Lower leg skin (tissue), 4 donors: ENCODE measurements around the gene LONRF3. TPM values are rescaled to one million over a fixed set of nuclear protein-coding genes. Genes with fewer than 3 reads are reported as not detected.

Experiments
- DNase-seq, 2 donors: peaks; one replicate each; pipeline ENCODE4 v3.0.0-alpha.2; 2019; ENCODE audit warnings: low spot score in 2 of 2
- H3K4me3 ChIP-seq: fragments of 200-600 bp; sonication (generic); 2 replicates; pipeline ENCODE4 v1.5.1; 2017; ENCODE audit warnings: mild to moderate bottlenecking, low read depth; ENCODE audit not compliant: poor library complexity, severe bottlenecking
- CTCF ChIP-seq, 3 donors: fragments of 450-650 bp; IDR thresholded peaks; one replicate each; pipeline ENCODE4 v1.5.1; 2016; ENCODE audit warnings: antibody characterized with exemption in 3 of 3, mild to moderate bottlenecking in 3 of 3, moderate library complexity in 2 of 3
- POLR2A ChIP-seq, 2 donors: fragments of 450-650 bp; IDR thresholded peaks; one replicate each; pipeline ENCODE4 v1.6.1; 2016 to 2017; ENCODE audit warnings: antibody characterized with exemption in 2 of 2, mild to moderate bottlenecking in 1 of 2, moderate library complexity in 1 of 2
- WGBS, 2 donors: methylation state at CpG; one replicate each; pipeline ENCODE4 v1.1.5; 2018; 5-methylcytosine and 5-hydroxymethylcytosine counted together
- intact Hi-C: fragments of 100-400 bp; cut with DNase I; formaldehyde crosslinking; loops from one replicate; pipeline ENCODE4 v1.15.0; 2023; ENCODE audit warnings: low total_unique reads
- total RNA-seq, 4 donors: library from RNA; depleted of rRNA; stranded (reverse); fragments of >200 nt; gene quantifications; one replicate each; pipeline ENCODE4 v1.1.0, GENCODE V29; 2016

Gene LONRF3
- total RNA-seq, 4 donors from 2014 or later = 1.8 to 3.2 (median 2.7) TPM

GRCh38 chrX:118945921-118946320 is 28.5 kb upstream of the LONRF3 start:
- TF ChIP-seq CTCF (IDR thresholded peaks at IDR 0.05) = no peak
- no peak for TF ChIP-seq POLR2A (IDR thresholded peaks at IDR 0.05)
- intact Hi-C loops = no loop called here
- DNase-seq = no peak
- H3K4me3 ChIP-seq = no peak overlapping the region
- WGBS, 2 donors = 58 to 75% methylated on average over 2 of the region's 2 CpGs

- no peak for DNase-seq
- intact Hi-C loops = no loop called here
- WGBS, 2 donors = 45 to 84% methylated on average over 1 of the region's 1 CpG
- TF ChIP-seq CTCF (IDR thresholded peaks at IDR 0.05) (no peak), POLR2A (IDR thresholded peaks at IDR 0.05) (no peak)
- H3K4me3 ChIP-seq = no peak overlapping the region
Observed at GRCh38 chrX:118948270-118948669, 26.1 kb upstream of the LONRF3 start.

DNA sequence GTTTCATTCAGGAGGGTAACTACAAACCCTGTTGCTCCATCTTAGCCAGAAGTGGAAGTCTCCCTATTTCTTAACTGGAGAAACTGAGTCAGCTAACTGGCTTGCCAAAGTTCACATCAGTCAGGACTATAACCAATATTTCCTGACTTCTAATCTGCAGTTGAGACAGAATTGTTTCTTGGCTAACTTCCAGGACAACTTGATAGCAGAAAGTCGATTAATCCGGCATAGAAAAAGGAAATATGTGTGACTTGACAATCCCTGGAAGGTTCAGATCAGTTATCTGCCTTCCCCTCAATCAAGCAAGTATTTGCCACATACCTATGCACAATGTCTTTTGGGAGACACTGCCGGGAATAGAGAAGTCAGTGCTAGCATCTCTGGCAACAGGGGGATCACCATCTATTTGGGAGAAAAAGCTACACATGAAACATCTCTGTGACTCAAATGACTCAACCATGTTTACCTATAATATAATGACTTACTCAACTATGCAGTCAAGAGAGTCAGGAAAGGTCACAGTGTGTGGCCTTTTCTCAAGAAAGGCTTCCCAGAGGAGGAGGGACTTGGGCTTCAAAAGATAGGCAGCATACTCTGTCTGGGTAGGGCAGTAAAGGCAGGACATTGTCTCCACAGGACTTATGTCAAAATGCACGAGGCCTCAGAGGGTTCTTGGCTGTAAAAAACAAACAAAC is 12.4 kb upstream of the LONRF3 start:
- TF ChIP-seq POLR2A (IDR thresholded peaks at IDR 0.05) = no peak
- H3K4me3 ChIP-seq = no peak overlapping the region
- intact Hi-C loops = no loop called here
- 51 to 58% methylated on average over 4 of the region's 4 CpGs for WGBS, 2 donors
- no peak for DNase-seq

- no peak overlapping the region for H3K4me3 ChIP-seq
- no peak for TF ChIP-seq POLR2A (IDR thresholded peaks at IDR 0.05)
- TF ChIP-seq CTCF (IDR thresholded peaks at IDR 0.05) = no peak
- WGBS, 2 donors = 79 to 94% methylated on average over 2 of the region's 2 CpGs
- no peak for DNase-seq
- intact Hi-C loops = no loop called here
Observed at GRCh38 chrX:118963159-118963558, 11.3 kb upstream of the LONRF3 start.

DNA sequence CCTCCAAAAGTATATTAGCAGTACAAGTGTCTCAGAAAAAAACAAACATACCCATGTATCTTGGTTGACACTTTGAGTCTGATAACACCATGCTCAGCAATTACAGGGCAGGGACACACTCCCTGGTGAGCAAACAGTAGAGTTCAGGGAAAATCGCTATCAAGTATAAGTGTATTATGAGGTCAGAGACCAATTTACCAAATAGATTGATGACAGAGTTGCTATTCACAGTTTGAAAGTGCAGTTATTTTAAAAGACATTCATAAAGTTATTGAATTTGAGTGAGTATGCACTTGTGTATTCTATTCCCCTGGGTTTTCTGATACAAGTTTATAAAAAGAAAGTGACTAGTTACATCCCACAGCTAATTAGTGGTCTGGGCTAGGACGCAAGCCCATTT is 10.2 kb upstream of the LONRF3 start:
- H3K4me3 ChIP-seq = no peak overlapping the region
- no peak for DNase-seq
- TF ChIP-seq CTCF (IDR thresholded peaks at IDR 0.05) (no peak), POLR2A (IDR thresholded peaks at IDR 0.05) (no peak)
- intact Hi-C loops = no loop called here
- WGBS, 2 donors = 69 to 85% methylated on average over 2 of the region's 2 CpGs

GRCh38 chrX:118965395-118965794 is 9.0 kb upstream of the LONRF3 start:
- H3K4me3 ChIP-seq = no peak overlapping the region
- 72 to 80% methylated on average over 4 of the region's 4 CpGs for WGBS, 2 donors
- TF ChIP-seq POLR2A (IDR thresholded peaks at IDR 0.05) = no peak
- no peak for TF ChIP-seq CTCF (IDR thresholded peaks at IDR 0.05)
- intact Hi-C loops = no loop called here
- no peak for DNase-seq
